ENCODE measurements around the gene SINHCAF. TPM values are rescaled to one million over a fixed set of nuclear protein-coding genes. Genes with fewer than 3 reads are reported as not detected.
A peak's percentile ranks its signal among the peaks of the same experiment; 100 is the strongest.

SINHCAF gene
- total and polyA plus RNA-seq, 2 experiments from 2014 or later, result 581 to 686 TPM

DNA sequence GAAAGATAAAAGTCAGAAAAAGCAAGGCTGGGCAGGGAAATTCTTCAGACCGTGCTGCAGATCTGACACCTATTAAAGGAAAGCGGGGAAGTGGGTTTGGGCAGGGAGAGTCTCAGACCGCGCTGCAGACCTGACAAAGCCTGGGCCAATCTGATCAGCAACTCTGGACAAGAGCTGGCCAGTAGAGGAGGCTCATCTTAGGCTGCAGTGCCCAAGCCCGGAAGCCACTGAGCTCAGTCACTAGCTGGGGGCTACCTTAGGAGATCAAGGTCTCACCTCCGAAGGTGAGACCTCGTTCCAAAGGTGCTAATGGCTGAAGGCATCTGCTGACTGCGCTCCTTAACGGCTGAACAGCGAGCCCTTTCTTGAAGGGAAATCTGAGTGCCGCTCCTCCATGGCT lies 60.2 kb downstream of the SINHCAF start:
- H3K79me2 ChIP-seq (replicated peaks; ENCODE audit: insufficient read depth), result no peaks in the 10 kb centered on the region
- no peak overlapping the region for H3K4me2 ChIP-seq
- H3K4me3 ChIP-seq, result no peak overlapping the region
- Mint-ChIP-seq H3K27me3 (ENCODE audit: insufficient read depth, low read depth, poor library complexity) (no peaks in the 10 kb centered on the region), H3K27ac (no peak overlapping the region; the same call in 1 of the 2 replicates), H3K4me3 (no peak overlapping the region), H3K9me3 (no peaks in the 10 kb centered on the region), H3K36me3 (ENCODE audit: low read depth) (peaks cover under 1% of the 10 kb centered on the region; the same call in 1 of the 3 replicates), H3K4me1 (peaks cover 22% of the 10 kb centered on the region)
- ATAC-seq (peak; percentile 72), DNase-seq (ENCODE audit: low spot score) (no peak)
- H4K20me1 ChIP-seq (replicated peaks; ENCODE audit: insufficient read depth), result no peaks in the 10 kb centered on the region; the same call in 1 of the 2 replicates
- no peaks in the 10 kb centered on the region for H3K9me2 ChIP-seq (ENCODE audit: insufficient read depth)
- peaks cover 21% of the 10 kb centered on the region for H3K4me1 ChIP-seq (ENCODE audit: insufficient read depth)
- H3K27ac ChIP-seq (ENCODE audit: low read depth), result no peak overlapping the region; the same call in 1 of the 2 replicates
- H2AFZ ChIP-seq, result no peak overlapping the region
- TF ChIP-seq STAT1 (IDR thresholded peaks at IDR 0.05; ENCODE audit: unreplicated experiment) (no peak), CREB1 (CRISPR knock-in tag; IDR thresholded peaks at IDR 0.05; ENCODE audit: low read depth) (no peak), NANOG (IDR thresholded peaks at IDR 0.05; ENCODE audit: borderline replicate concordance) (no peak), ZNF114 (CRISPR knock-in tag; IDR thresholded peaks at IDR 0.05) (no peak), ZNF331 (CRISPR knock-in tag; IDR thresholded peaks at IDR 0.05; ENCODE audit: low read depth) (no peak), POLR2AphosphoS5 (IDR thresholded peaks at IDR 0.05; ENCODE audit: low read depth) (no peak), JUNB (IDR thresholded peaks at IDR 0.05; ENCODE audit: unreplicated experiment) (no peak), ZNF462 (CRISPR knock-in tag; IDR thresholded peaks at IDR 0.05) (no peak), EZH2 (IDR thresholded peaks at IDR 0.05; ENCODE audit: low read depth, unreplicated experiment) (no peak)
- TF ChIP-seq, protein P1, sequence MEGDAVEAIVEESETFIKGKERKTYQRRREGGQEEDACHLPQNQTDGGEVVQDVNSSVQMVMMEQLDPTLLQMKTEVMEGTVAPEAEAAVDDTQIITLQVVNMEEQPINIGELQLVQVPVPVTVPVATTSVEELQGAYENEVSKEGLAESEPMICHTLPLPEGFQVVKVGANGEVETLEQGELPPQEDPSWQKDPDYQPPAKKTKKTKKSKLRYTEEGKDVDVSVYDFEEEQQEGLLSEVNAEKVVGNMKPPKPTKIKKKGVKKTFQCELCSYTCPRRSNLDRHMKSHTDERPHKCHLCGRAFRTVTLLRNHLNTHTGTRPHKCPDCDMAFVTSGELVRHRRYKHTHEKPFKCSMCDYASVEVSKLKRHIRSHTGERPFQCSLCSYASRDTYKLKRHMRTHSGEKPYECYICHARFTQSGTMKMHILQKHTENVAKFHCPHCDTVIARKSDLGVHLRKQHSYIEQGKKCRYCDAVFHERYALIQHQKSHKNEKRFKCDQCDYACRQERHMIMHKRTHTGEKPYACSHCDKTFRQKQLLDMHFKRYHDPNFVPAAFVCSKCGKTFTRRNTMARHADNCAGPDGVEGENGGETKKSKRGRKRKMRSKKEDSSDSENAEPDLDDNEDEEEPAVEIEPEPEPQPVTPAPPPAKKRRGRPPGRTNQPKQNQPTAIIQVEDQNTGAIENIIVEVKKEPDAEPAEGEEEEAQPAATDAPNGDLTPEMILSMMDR (conservative IDR thresholded peaks at IDR 0.05; ENCODE audit: low read depth in 2 of 2), result no peak
- TF ChIP-seq, protein P2, sequence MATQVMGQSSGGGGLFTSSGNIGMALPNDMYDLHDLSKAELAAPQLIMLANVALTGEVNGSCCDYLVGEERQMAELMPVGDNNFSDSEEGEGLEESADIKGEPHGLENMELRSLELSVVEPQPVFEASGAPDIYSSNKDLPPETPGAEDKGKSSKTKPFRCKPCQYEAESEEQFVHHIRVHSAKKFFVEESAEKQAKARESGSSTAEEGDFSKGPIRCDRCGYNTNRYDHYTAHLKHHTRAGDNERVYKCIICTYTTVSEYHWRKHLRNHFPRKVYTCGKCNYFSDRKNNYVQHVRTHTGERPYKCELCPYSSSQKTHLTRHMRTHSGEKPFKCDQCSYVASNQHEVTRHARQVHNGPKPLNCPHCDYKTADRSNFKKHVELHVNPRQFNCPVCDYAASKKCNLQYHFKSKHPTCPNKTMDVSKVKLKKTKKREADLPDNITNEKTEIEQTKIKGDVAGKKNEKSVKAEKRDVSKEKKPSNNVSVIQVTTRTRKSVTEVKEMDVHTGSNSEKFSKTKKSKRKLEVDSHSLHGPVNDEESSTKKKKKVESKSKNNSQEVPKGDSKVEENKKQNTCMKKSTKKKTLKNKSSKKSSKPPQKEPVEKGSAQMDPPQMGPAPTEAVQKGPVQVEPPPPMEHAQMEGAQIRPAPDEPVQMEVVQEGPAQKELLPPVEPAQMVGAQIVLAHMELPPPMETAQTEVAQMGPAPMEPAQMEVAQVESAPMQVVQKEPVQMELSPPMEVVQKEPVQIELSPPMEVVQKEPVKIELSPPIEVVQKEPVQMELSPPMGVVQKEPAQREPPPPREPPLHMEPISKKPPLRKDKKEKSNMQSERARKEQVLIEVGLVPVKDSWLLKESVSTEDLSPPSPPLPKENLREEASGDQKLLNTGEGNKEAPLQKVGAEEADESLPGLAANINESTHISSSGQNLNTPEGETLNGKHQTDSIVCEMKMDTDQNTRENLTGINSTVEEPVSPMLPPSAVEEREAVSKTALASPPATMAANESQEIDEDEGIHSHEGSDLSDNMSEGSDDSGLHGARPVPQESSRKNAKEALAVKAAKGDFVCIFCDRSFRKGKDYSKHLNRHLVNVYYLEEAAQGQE (IDR thresholded peaks at IDR 0.05; ENCODE audit: unreplicated experiment), result no peak
- peaks cover 6% of the 10 kb centered on the region; the same call in 1 of the 2 replicates for H3F3A ChIP-seq (replicated peaks; ENCODE audit: low read depth)
- no peaks in the 10 kb centered on the region for H3K36me3 ChIP-seq (ENCODE audit: insufficient read depth)
- H3K27me3 ChIP-seq (ENCODE audit: insufficient read depth), result no peaks in the 10 kb centered on the region
